Parathyroid adenoma (tissue), 2 donors: ENCODE measurements around the gene ZC3HAV1.

Source experiments
- H2AFZ ChIP-seq: fragments of 300-600 bp; sonication (generic); one replicate; pipeline ENCODE4 v1.7.0; 2017; ENCODE audit warnings: antibody characterized with exemption, mild to moderate bottlenecking
- H3K27ac ChIP-seq: fragments of 300-600 bp; sonication (generic); one replicate; pipeline ENCODE4 v1.7.0; 2017
- H3K27me3 ChIP-seq: fragments of 300-600 bp; sonication (generic); one replicate; pipeline ENCODE4 v1.7.0; 2017; ENCODE audit warnings: low read length; ENCODE audit not compliant: control insufficient read depth, insufficient read depth
- H3K36me3 ChIP-seq: fragments of 300-600 bp; sonication (generic); one replicate; pipeline ENCODE4 v1.7.0; 2017; ENCODE audit warnings: low read length; ENCODE audit not compliant: control insufficient read depth, insufficient read depth
- H3K4me1 ChIP-seq: fragments of 300-600 bp; sonication (generic); one replicate; pipeline ENCODE4 v1.7.0; 2017; ENCODE audit warnings: control low read depth
- H3K4me2 ChIP-seq: fragments of 300-600 bp; sonication (generic); one replicate; pipeline ENCODE4 v1.7.0; 2017; ENCODE audit warnings: low read length
- H3K4me3 ChIP-seq: fragments of 300-600 bp; sonication (generic); one replicate; pipeline ENCODE4 v1.7.0; 2017; ENCODE audit warnings: low read depth, low read length
- H3K79me2 ChIP-seq: fragments of 300-600 bp; sonication (generic); one replicate; pipeline ENCODE4 v1.7.0; 2017; ENCODE audit warnings: control low read depth
- H3K9ac ChIP-seq: fragments of 300-600 bp; sonication (generic); one replicate; pipeline ENCODE4 v1.7.0; 2017; ENCODE audit warnings: mild to moderate bottlenecking
- H3K9me3 ChIP-seq: fragments of 300-600 bp; sonication (generic); one replicate; pipeline ENCODE4 v1.7.0; 2017; ENCODE audit warnings: low read length; ENCODE audit not compliant: control insufficient read depth
- TF ChIP-seq, protein P1 (sequence below): fragments of 300-600 bp; sonication (generic); IDR thresholded peaks from one replicate; pipeline ENCODE4 v1.7.0; 2017; ENCODE audit warnings: antibody characterized with exemption, mild to moderate bottlenecking
- donor health status: primary hyperparathyroidism.

ZC3HAV1 gene

DNA sequence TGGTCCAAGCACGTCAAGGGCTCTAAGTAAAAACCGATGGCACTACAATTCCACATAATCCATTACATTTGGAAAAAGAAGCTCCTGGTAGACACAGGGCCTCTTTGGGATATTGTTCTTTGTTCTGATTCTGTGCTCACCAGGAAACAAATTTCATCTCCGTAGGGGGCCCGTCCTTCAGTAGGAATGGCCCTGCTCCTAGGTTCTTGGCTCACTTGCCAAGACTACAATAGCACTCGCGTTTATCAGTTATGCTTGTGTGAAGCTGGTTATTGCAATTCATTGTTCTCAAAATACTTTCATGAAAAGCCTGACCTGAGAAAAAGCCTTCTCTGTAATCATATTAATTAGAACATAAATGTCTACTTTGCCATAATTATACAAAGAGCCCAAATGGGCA is 63.4 kb downstream of the ZC3HAV1 start:
- no peak overlapping the region for H2AFZ ChIP-seq
- no peak overlapping the region for H3K27ac ChIP-seq
- no peaks in the 10 kb centered on the region for H3K27me3 ChIP-seq
- H3K4me3 ChIP-seq = no peak overlapping the region
- no peak overlapping the region for H3K4me2 ChIP-seq
- H3K36me3 ChIP-seq = no peaks in the 10 kb centered on the region
- TF ChIP-seq, protein P1, sequence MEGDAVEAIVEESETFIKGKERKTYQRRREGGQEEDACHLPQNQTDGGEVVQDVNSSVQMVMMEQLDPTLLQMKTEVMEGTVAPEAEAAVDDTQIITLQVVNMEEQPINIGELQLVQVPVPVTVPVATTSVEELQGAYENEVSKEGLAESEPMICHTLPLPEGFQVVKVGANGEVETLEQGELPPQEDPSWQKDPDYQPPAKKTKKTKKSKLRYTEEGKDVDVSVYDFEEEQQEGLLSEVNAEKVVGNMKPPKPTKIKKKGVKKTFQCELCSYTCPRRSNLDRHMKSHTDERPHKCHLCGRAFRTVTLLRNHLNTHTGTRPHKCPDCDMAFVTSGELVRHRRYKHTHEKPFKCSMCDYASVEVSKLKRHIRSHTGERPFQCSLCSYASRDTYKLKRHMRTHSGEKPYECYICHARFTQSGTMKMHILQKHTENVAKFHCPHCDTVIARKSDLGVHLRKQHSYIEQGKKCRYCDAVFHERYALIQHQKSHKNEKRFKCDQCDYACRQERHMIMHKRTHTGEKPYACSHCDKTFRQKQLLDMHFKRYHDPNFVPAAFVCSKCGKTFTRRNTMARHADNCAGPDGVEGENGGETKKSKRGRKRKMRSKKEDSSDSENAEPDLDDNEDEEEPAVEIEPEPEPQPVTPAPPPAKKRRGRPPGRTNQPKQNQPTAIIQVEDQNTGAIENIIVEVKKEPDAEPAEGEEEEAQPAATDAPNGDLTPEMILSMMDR = no peak
- no peaks in the 10 kb centered on the region for H3K79me2 ChIP-seq
- H3K9ac ChIP-seq = no peak overlapping the region
- peaks cover 3% of the 10 kb centered on the region for H3K4me1 ChIP-seq
- no peaks in the 10 kb centered on the region for H3K9me3 ChIP-seq

DNA sequence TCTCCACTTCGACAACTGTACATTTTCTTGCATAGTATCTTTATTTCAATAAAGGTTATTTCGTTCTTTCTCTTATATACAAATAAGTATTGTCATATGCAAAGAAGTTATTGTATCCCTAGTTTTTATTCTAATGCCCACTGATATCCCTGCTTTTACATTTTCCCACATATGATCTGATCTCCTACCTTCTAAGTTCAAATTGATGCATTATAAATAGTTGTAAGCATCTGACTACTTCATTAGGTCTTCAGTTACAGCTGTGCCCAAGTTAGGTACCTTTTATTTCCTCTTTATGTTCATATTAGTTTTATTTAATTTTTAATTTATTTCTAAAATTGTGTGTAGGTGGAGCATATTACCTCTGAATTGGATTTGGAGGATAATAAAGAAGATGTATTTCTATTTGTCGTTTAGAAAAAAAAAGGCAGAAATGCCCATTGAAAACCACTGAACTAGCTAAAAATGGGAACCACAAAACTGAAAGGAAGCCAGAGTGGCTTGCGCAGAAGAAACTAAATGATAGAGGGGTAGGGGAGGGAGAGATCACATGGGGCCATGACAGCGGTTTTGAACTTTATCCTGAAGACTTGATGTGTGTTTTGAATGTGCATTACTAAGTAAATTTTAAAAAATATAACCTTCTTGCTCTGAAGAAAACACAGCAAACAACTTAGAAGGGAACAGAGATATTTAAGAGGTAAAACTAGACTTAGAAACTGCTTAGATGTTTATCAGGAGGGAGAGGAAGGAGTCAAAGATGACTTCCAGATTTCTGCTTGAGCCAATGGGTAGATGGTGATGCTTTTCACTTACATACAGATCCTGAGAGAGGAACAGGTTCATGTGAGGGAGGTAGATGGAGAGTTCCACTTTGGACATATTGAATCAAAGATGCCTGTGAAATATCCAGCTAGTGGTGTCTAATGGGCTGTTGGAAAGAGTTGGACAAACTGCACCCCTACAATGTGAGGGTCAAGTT is 64.4 kb downstream of the ZC3HAV1 start:
- Histone ChIP-seq H3K79me2 (no peaks in the 10 kb centered on the region), H3K4me2 (no peak overlapping the region), H3K36me3 (no peaks in the 10 kb centered on the region), H3K4me3 (no peak overlapping the region), H3K9ac (no peak overlapping the region), H3K9me3 (no peaks in the 10 kb centered on the region), H3K27ac (no peak overlapping the region), H3K27me3 (no peaks in the 10 kb centered on the region), H3K4me1 (peaks cover 3% of the 10 kb centered on the region), H2AFZ (no peak overlapping the region)
- TF ChIP-seq, protein P1 = no peak

DNA sequence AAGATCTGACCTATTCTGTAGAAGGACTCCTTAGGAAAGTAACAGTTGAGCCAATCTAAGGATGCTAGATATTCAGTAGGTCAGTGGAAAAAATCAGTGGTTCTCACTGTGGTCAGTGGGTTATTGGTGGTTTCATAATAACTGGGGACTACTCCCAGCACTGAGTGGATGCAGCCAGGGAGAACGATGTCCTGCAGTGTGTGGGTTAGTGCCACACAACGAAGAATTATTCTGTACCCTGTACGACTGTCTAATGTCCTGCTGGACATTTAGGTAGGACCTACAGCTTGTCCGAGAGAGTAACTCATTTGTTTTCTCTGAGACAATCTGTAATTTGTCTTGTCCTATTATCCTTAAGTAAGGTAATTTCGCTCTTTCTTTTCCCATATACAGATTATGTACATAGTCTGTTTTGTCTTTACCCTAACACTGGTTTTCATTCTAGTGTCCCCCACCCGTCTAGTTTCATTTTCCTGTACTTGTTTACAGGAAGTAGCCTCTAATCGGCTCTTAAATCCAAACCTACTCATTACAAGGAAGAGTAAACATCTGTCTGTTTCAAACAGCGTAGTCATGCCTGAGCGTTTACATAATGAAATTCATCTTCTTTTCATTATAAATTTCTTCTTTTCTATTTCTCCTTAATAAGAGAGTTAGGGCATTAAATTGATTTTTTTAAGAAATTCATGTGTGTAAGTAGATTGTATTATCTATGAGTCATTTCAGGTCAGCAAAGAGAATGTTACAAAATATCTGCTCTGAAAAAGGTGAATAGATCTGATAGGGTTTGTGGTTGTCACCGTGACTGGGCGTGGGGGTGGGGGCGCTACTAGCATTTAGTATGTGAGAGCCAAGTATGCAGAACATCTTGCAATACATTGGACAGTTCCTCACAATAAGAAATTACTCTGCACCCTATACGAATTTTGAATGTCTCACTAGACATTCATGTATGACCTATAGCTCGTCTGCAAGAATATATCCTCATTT is 65.4 kb downstream of the ZC3HAV1 start:
- Histone ChIP-seq H3K36me3 (no peaks in the 10 kb centered on the region), H3K27ac (no peak overlapping the region)
- TF ChIP-seq, protein P1 = no peak

DNA sequence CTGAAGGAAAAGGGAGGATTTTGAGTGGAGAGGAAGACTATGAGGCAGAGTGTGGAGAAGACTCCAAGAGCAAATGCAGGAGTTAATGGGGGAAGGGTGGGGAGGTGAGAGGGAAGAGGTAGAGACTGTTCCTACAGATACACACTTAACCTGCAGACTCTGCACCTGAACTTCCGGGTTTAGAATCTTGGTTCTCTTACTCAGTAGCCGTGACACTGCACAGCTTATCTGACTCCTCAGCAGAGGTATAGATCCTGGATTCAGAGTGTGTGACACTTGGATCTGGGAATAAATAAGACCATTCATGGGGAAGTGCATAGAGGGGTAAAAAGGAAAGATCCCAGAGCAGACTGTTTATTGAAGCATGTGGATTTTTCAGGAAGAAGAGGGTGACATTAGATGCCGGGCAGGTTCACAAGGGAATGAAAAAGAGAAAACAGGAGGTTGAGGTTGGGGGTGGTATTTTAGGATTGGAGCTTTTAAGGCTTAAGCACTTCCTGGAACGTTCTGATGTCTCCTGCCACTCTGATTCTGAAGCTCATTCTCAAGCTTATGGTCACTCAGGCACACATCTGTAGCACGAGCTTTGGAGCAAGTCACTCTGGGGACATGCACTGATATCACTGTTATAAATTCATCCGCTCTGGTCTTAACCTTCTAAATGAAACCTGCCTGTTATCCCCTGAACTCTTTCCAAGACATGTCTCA is 68.0 kb downstream of the ZC3HAV1 start:
- H2AFZ ChIP-seq = no peak overlapping the region
- H3K9me3 ChIP-seq = no peaks in the 10 kb centered on the region
- no peak overlapping the region for H3K9ac ChIP-seq
- no peak overlapping the region for H3K27ac ChIP-seq
- H3K36me3 ChIP-seq = no peaks in the 10 kb centered on the region
- peaks cover 3% of the 10 kb centered on the region for H3K4me1 ChIP-seq
- H3K79me2 ChIP-seq = no peaks in the 10 kb centered on the region
- H3K4me3 ChIP-seq = no peak overlapping the region
- TF ChIP-seq, protein P1 = no peak
- H3K4me2 ChIP-seq = no peak overlapping the region
- H3K27me3 ChIP-seq = no peaks in the 10 kb centered on the region

More for the DNA sequence above, 65.4 kb downstream of the ZC3HAV1 start:
- Histone ChIP-seq H3K9me3 (no peaks in the 10 kb centered on the region), H3K79me2 (no peaks in the 10 kb centered on the region), H2AFZ (no peak overlapping the region), H3K4me2 (no peak overlapping the region), H3K9ac (no peak overlapping the region), H3K27me3 (no peaks in the 10 kb centered on the region), H3K4me1 (peaks cover 3% of the 10 kb centered on the region), H3K4me3 (no peak overlapping the region)
